Right atrium auricular region (tissue), 2 donors: ENCODE measurements around the gene PSMB2. TPM values are rescaled to one million over a fixed set of nuclear protein-coding genes. Genes with fewer than 3 reads are reported as not detected.

ENCODE experiments used
- DNase-seq: peaks from one replicate; pipeline ENCODE4 v3.0.0-alpha.2; 2019; ENCODE audit warnings: low spot score
- H3K27ac ChIP-seq, 2 donors: fragments of 200-600 bp; sonication (generic); 1 replicate in 1 of 2; 2 replicates in 1 of 2; pipeline ENCODE4 v1.5.1; 2016 to 2019
- H3K27me3 ChIP-seq, 2 donors: fragments of 200-600 bp; sonication (generic); one replicate each; pipeline versions ENCODE4 v1.5.1 to v1.6.0; 2017 to 2019
- H3K36me3 ChIP-seq: fragments of 200-600 bp; sonication (generic); one replicate; pipeline ENCODE4 v1.5.1; 2016
- H3K4me1 ChIP-seq, 2 donors: fragments of 200-600 bp; sonication (generic); one replicate each; pipeline versions ENCODE4 v1.5.1 to v1.6.0; 2017 to 2019
- H3K4me3 ChIP-seq, 2 donors: fragments of 200-600 bp; sonication (generic); 1 replicate in 1 of 2; 2 replicates in 1 of 2; pipeline ENCODE4 v1.5.1; 2017 to 2019; ENCODE audit warnings: mild to moderate bottlenecking in 1 of 2, moderate library complexity in 1 of 2
- H3K9me3 ChIP-seq, 2 donors: fragments of 200-600 bp; sonication (generic); one replicate each; pipeline ENCODE4 v1.5.1; 2019
- total RNA-seq, 2 donors: library from RNA; depleted of rRNA; stranded (reverse); fragments of >200 nt; gene quantifications; one replicate each; pipeline ENCODE4 v1.1.0, GENCODE V29; 2016
- TF ChIP-seq, protein P1 (sequence below), 2 donors: fragments of 200-600 bp; sonication (generic); IDR thresholded peaks; one replicate each; pipeline ENCODE4 v1.5.1; 2019; ENCODE audit warnings: antibody characterized with exemption in 2 of 2

Gene PSMB2
- total RNA-seq, 2 donors from 2014 or later = 30.4 to 31.7 TPM

DNA sequence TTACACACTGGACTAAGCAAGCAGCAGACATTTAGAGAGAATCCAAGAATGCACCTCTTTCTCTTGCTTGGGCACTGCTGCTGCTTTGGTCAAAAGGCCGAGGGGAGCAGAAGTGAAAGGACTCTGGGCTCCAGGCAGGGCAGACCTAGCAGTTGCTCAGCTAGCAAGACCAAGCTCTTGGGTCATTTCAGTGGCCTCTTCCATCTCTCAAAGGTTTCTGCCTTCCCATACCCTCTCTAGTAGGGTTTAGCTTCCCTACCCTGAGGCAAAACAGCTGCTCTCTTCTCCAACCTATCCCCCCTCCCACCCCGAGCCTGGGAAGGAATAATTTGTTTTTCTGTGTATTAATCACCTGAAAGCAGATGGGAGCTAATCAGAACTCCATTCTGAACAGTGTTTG lies 42.4 kb downstream of the PSMB2 start:
- Histone ChIP-seq H3K4me1 (no peaks in the 10 kb centered on the region), H3K27ac (no peak overlapping the region), H3K4me3 (no peak overlapping the region), H3K9me3 (no peaks in the 10 kb centered on the region), H3K36me3 (peaks cover 38% of the 10 kb centered on the region), H3K27me3 (no peaks in the 10 kb centered on the region)
- TF ChIP-seq, protein P1, sequence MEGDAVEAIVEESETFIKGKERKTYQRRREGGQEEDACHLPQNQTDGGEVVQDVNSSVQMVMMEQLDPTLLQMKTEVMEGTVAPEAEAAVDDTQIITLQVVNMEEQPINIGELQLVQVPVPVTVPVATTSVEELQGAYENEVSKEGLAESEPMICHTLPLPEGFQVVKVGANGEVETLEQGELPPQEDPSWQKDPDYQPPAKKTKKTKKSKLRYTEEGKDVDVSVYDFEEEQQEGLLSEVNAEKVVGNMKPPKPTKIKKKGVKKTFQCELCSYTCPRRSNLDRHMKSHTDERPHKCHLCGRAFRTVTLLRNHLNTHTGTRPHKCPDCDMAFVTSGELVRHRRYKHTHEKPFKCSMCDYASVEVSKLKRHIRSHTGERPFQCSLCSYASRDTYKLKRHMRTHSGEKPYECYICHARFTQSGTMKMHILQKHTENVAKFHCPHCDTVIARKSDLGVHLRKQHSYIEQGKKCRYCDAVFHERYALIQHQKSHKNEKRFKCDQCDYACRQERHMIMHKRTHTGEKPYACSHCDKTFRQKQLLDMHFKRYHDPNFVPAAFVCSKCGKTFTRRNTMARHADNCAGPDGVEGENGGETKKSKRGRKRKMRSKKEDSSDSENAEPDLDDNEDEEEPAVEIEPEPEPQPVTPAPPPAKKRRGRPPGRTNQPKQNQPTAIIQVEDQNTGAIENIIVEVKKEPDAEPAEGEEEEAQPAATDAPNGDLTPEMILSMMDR (IDR thresholded peaks at IDR 0.05) = no peak
- peak; percentile 32 for DNase-seq

DNA sequence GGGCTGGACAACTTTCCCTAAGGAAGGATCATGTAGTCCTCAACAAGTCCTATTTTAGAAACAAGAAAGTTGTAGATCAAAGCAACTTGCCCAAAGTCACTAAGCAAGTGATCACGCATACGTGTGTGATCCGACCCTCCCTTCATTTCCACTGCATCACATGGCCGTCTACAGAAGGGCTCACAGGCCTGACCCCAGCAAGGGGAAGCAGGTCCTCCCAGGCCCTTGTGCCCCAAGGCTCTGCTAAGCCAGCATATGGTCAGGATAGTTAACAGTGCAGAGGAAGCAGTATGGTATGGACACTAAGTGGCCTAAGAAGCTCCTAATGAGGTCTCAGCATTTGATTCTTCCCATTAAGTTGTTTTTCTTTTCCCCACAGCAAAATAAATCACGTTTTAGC lies 43.5 kb downstream of the PSMB2 start:
- TF ChIP-seq, protein P1 (IDR thresholded peaks at IDR 0.05) = no peak
- no peak overlapping the region for H3K27ac ChIP-seq
- peaks cover 27% of the 10 kb centered on the region for H3K36me3 ChIP-seq
- no peaks in the 10 kb centered on the region for H3K9me3 ChIP-seq
- peak; percentile 7 for DNase-seq
- no peaks in the 10 kb centered on the region for H3K4me1 ChIP-seq
- no peak overlapping the region for H3K4me3 ChIP-seq
- H3K27me3 ChIP-seq = no peaks in the 10 kb centered on the region

DNA sequence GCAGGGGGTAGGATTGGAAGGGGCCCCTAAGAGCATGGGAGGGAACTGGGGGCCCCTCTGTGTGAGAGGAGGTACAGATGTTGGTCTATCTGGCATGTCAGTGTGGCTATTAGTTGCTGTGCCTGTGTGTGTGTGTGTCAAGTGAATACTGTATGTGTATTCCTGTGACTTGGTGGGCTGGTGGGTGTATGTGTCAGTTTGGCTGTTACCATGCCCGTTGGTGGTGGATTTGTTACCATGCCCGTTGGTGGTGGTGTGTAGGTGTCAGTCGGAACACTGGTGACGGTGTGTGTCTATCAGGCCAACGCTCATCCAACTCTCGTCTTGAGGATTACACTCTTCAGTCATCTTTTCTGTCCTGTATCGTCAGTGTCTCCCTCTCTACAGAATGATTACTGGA lies 45.6 kb downstream of the PSMB2 start:
- peaks cover 9% of the 10 kb centered on the region for H3K36me3 ChIP-seq
- TF ChIP-seq, protein P1 (IDR thresholded peaks at IDR 0.05) = no peak
- no peak overlapping the region for H3K27ac ChIP-seq
- no peaks in the 10 kb centered on the region for H3K4me1 ChIP-seq
- peak; percentile 54 for DNase-seq
- no peaks in the 10 kb centered on the region for H3K27me3 ChIP-seq
- no peak overlapping the region for H3K4me3 ChIP-seq
- H3K9me3 ChIP-seq = no peaks in the 10 kb centered on the region

DNA sequence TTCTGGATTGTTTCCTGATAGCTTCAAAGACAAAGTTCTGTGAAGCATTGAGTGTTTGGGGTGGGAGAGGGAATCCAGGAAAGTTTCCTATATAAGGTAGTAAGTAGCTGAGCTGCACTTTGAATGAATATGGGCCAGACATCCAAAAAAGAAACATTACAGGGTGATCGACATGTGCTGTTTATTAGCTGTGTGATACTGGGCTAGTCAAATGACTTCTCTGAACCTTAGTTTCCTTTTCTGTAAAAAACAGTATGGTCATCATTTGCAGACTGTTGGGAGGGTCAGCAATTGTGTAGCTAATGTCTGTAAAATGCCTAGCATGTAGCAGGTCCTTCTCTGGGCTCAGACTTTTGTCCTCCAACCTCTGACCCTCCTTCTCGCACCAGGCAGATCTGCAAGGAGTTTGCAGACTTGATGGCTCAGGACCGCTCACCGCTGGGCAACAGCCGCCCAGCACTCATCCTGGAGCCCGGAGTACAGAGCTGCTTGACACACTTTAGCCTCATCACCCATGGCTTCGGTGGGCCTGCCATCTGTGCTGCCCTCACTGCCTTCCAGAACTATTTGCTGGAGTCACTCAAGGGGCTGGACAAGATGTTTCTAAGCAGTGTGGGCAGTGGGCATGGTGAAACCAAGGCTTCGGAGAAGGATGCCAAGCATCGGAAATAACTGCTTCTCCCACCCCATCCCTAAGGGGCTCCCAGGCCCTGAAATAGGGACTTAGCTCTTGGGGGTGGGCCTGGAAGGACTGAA lies 47.1 kb downstream of the PSMB2 start:
- no peak overlapping the region for H3K27ac ChIP-seq
- TF ChIP-seq, protein P1 (IDR thresholded peaks at IDR 0.05) = no peak
- H3K9me3 ChIP-seq = no peaks in the 10 kb centered on the region
- peak; percentile 43 for DNase-seq
- no peaks in the 10 kb centered on the region for H3K27me3 ChIP-seq
- no peak overlapping the region for H3K4me3 ChIP-seq
- no peaks in the 10 kb centered on the region for H3K4me1 ChIP-seq
- H3K36me3 ChIP-seq = peaks cover under 1% of the 10 kb centered on the region

DNA sequence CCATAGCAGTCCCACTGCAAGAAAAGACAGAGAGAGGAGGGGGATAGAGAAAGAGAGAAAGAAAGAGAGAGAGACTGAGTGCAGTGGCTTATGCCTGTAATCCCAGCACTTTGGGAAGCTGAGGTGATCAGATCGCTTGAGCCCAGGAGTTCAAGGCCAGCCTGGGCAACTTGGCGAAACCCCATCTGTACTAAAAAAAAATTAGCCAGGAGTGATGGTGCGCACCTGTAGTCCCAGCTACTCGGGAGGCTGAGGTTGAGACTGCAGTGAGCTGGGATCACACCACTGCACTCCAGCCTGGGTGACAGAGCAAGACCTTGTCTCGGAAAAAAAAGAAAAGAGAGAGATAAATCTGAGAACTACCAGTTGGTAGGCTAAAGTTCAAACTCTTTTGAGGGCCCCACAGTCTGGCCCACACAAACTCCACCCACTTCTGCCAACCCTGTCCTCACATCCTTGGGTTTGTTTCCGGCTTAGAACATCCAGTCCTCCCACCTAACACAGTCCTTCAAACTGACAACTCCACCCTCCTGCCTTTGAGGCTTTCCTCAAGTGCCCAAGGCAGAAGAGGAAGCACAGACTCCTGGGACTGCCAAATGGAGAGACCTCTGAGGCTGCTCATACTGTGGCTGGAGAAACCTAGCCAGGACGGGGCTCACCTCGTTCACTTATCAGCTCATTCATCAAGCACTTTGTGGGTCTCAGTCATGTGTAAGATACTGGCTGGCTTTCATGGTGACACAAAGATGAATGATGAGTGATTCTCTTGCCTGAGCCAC lies 48.1 kb downstream of the PSMB2 start:
- Histone ChIP-seq H3K4me3 (no peak overlapping the region), H3K27ac (no peak overlapping the region), H3K36me3 (no peaks in the 10 kb centered on the region), H3K27me3 (no peaks in the 10 kb centered on the region), H3K4me1 (no peaks in the 10 kb centered on the region), H3K9me3 (no peaks in the 10 kb centered on the region)
- DNase-seq = peak; percentile 50
- TF ChIP-seq, protein P1 (IDR thresholded peaks at IDR 0.05) = no peak
